ENCODE data around the gene MLLT6. TPM values are rescaled to one million over a fixed set of nuclear protein-coding genes. Genes with fewer than 3 reads are reported as not detected.

The MLLT6 gene
- polyA plus RNA-seq, 2 of the 4 experiments (the other 2 are of a cell fraction): 28.3 to 28.9 TPM

GRCh38 chr17:38658741-38659345, 46.2 kb upstream of the MLLT6 start:
- FAIRE-seq (no peak), DNase-seq (ENCODE audit: low read depth in 1 of 2, low spot score in 1 of 2) (no peak), ATAC-seq (no peak)
- H3K4me3 ChIP-seq: no peak overlapping the region
- no peak overlapping the region for H3K27ac ChIP-seq
- 0 out of 3 replicates have a peak, but pooled peaks cover 2% of the 10 kb centered on the region for H3K4me1 ChIP-seq
- H3K9me3 ChIP-seq: no peaks in the 10 kb centered on the region
- WGBS (ENCODE audit: missing lambda C conversion rate): 78% methylated on average over 13 of the region's 13 CpGs
- ChIA-PET CTCF (interaction anchor here (1.6 to 26.0 kb wide), 7 partner anchors 6 to 236 kb away, joined by 4 to 435 read pairs (median 143); partner anchors contain the start of genes EPOP and SRCIN1), POLR2A (no interaction called here)
- no peak for TF ChIP-seq RFX5 (IDR thresholded peaks at IDR 0.05)
- no peak for TF ChIP-seq HEYL (CRISPR knock-in tag; IDR thresholded peaks at IDR 0.05)
- no peak for TF ChIP-seq EHF (CRISPR knock-in tag; IDR thresholded peaks at IDR 0.05)
- TF ChIP-seq HOXB5 (CRISPR knock-in tag; IDR thresholded peaks at IDR 0.05): no peak
- no peak for TF ChIP-seq RCOR1 (IDR thresholded peaks at IDR 0.05; ENCODE audit: low read depth, low read length)
- no peak for TF ChIP-seq SREBF2 (IDR thresholded peaks at IDR 0.05)
- TF ChIP-seq ELK1 (IDR thresholded peaks at IDR 0.05; ENCODE audit: low read depth, low read length): no peak
- TF ChIP-seq CBX2 (IDR thresholded peaks at IDR 0.05; ENCODE audit: borderline replicate concordance, low read depth): no peak
- TF ChIP-seq RAD21 (conservative IDR thresholded peaks at IDR 0.05 in 1 of 2, IDR thresholded peaks at IDR 0.05 in 1 of 2): no peak
- no peak for TF ChIP-seq RNF2 (IDR thresholded peaks at IDR 0.05; ENCODE audit: borderline replicate concordance, low read depth)
- no peak for TF ChIP-seq JUNB (IDR thresholded peaks at IDR 0.05)
- no peak overlapping the region for H3K4me2 ChIP-seq

- DNase-seq (ENCODE audit: low read depth in 1 of 2, low spot score in 1 of 2) (no peak), ATAC-seq (no peak), FAIRE-seq (no peak)
- POLR2A ChIA-PET: no interaction called here
- Histone ChIP-seq H3K4me3 (no peak overlapping the region), H3K27ac (no peak overlapping the region), H3K4me2 (no peak overlapping the region), H3K9me3 (no peaks in the 10 kb centered on the region), H3K4me1 (0 out of 3 replicates have a peak, but pooled peaks cover 2% of the 10 kb centered on the region)
- TF ChIP-seq RARB (CRISPR knock-in tag; IDR thresholded peaks at IDR 0.05): no peak
- TF ChIP-seq NPAS2 (CRISPR knock-in tag; IDR thresholded peaks at IDR 0.05; ENCODE audit: borderline replicate concordance): no peak
- no peak for TF ChIP-seq FOSB (CRISPR knock-in tag; IDR thresholded peaks at IDR 0.05)
- TF ChIP-seq MAZ (IDR thresholded peaks at IDR 0.05; ENCODE audit: borderline replicate concordance, low read depth, low read length): no peak
- no peak for TF ChIP-seq RNF2 (IDR thresholded peaks at IDR 0.05; ENCODE audit: borderline replicate concordance, low read depth)
- TF ChIP-seq HES2 (IDR thresholded peaks at IDR 0.05): no peak
- TF ChIP-seq JUN (IDR thresholded peaks at IDR 0.05): no peak
- no peak for TF ChIP-seq HOXB13 (CRISPR knock-in tag; IDR thresholded peaks at IDR 0.05; ENCODE audit: low read depth)
- no peak for TF ChIP-seq REST (IDR thresholded peaks at IDR 0.05)
- no peak for TF ChIP-seq RAD21 (conservative IDR thresholded peaks at IDR 0.05 in 1 of 2, IDR thresholded peaks at IDR 0.05 in 1 of 2)
- no peak for TF ChIP-seq ESRRA (IDR thresholded peaks at IDR 0.05; ENCODE audit: borderline replicate concordance, low read length)
- no peak for TF ChIP-seq KDM1A (IDR thresholded peaks at IDR 0.05; ENCODE audit: low read depth)
- no peak for TF ChIP-seq MAFK (IDR thresholded peaks at IDR 0.05; ENCODE audit: partially characterized antibody)
- 86% methylated on average over 7 of the region's 7 CpGs for WGBS (ENCODE audit: missing lambda C conversion rate)
- CTCF ChIA-PET: interaction anchor here (1.6 to 26.0 kb wide), 6 partner anchors 6 to 236 kb away, joined by 4 to 435 read pairs (median 166); partner anchors contain the start of gene EPOP
These were observed 45.7 kb upstream of the MLLT6 start for GRCh38 chr17:38659415-38659814.

Measured in A549 (cell line).